Testis (tissue), 2 donors: ENCODE measurements around the gene CCDC74A.

ENCODE experiments used
- POLR2A ChIP-seq: fragments of 450-650 bp; IDR thresholded peaks from one replicate; pipeline ENCODE4 v1.6.1; 2017; ENCODE audit warnings: antibody characterized with exemption, mild to moderate bottlenecking, moderate library complexity
- TF ChIP-seq, protein P1 (sequence below), 3 experiments: fragments of 450-650 bp in 2 of 3; fragments of 200-600 bp in 1 of 3; sonication (generic) in 1 of 3; IDR thresholded peaks; one replicate each; pipeline ENCODE4 v1.5.1; 2016 to 2019; ENCODE audit warnings: antibody characterized with exemption in 3 of 3, mild to moderate bottlenecking in 2 of 3, moderate library complexity in 1 of 3

GRCh38 chr2:131556998-131557397 lies 29.3 kb downstream of the CCDC74A start:
- no peak for TF ChIP-seq POLR2A
- TF ChIP-seq, protein P1, sequence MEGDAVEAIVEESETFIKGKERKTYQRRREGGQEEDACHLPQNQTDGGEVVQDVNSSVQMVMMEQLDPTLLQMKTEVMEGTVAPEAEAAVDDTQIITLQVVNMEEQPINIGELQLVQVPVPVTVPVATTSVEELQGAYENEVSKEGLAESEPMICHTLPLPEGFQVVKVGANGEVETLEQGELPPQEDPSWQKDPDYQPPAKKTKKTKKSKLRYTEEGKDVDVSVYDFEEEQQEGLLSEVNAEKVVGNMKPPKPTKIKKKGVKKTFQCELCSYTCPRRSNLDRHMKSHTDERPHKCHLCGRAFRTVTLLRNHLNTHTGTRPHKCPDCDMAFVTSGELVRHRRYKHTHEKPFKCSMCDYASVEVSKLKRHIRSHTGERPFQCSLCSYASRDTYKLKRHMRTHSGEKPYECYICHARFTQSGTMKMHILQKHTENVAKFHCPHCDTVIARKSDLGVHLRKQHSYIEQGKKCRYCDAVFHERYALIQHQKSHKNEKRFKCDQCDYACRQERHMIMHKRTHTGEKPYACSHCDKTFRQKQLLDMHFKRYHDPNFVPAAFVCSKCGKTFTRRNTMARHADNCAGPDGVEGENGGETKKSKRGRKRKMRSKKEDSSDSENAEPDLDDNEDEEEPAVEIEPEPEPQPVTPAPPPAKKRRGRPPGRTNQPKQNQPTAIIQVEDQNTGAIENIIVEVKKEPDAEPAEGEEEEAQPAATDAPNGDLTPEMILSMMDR (IDR thresholded peaks at IDR 0.05), result no peak
